Esophagus (tissue), 2 donors: ENCODE measurements around the gene SIMC1. TPM values are rescaled to one million over a fixed set of nuclear protein-coding genes. Genes with fewer than 3 reads are reported as not detected.

Experiments
- H3K27ac ChIP-seq, 2 donors: one replicate each; pipeline ENCODE4 v1.5.1; 2013; ENCODE audit warnings: low read depth in 2 of 2, mild to moderate bottlenecking in 2 of 2, inconsistent platforms in 1 of 2, low read length in 1 of 2, moderate library complexity in 1 of 2
- H3K27me3 ChIP-seq, 2 donors: one replicate each; pipeline ENCODE4 v1.6.1; 2013; ENCODE audit warnings: low read length in 2 of 2, control low read depth in 1 of 2, mild to moderate bottlenecking in 1 of 2; ENCODE audit not compliant: insufficient read depth in 2 of 2, control insufficient read depth in 1 of 2
- H3K36me3 ChIP-seq, 2 donors: one replicate each; pipeline ENCODE4 v1.6.1; 2013; ENCODE audit warnings: low read length in 1 of 2; ENCODE audit not compliant: control insufficient read depth in 2 of 2, insufficient read depth in 2 of 2
- H3K4me1 ChIP-seq, 2 donors: one replicate each; pipeline ENCODE4 v1.6.1; 2013; ENCODE audit warnings: low read length in 1 of 2; ENCODE audit not compliant: control insufficient read depth in 2 of 2, insufficient read depth in 2 of 2
- H3K4me3 ChIP-seq, 2 donors: one replicate each; pipeline ENCODE4 v1.5.1; 2013; ENCODE audit warnings: low read length in 2 of 2, mild to moderate bottlenecking in 2 of 2, low read depth in 1 of 2, moderate library complexity in 1 of 2
- H3K9me3 ChIP-seq, 2 donors: one replicate each; pipeline ENCODE4 v1.6.1; 2013; ENCODE audit warnings: mild to moderate bottlenecking in 2 of 2, low read depth in 1 of 2, low read length in 1 of 2, moderate library complexity in 1 of 2; ENCODE audit not compliant: control insufficient read depth in 2 of 2, insufficient read depth in 1 of 2
- WGBS, 2 donors: extraction: QIAGEN DNeasy Blood & Tissue Kit; methylation state at CpG; one replicate each; pipeline ENCODE4 v1.1.7; 2013; 5-methylcytosine and 5-hydroxymethylcytosine counted together
- polyA plus RNA-seq, 2 donors: library from polyadenylated mRNA; stranded (reverse); fragments of 200-250 nt; gene quantifications; one replicate each; pipeline ENCODE4 v1.2.3, GENCODE V29; 2013
- donor health status: healthy with polysubstance abuse.
- donor health status: Bipolar disorder and iron deficiency.

SIMC1 gene
- polyA plus RNA-seq, 2 donors = 2.9 to 3.3 TPM

GRCh38 chr5:176394096-176394495, 155.9 kb downstream of the SIMC1 start:
- Histone ChIP-seq H3K27ac (no peak overlapping the region), H3K36me3 (peaks cover 7 to 48% of the 10 kb centered on the region in 2 donors), H3K9me3 (no peaks in the 10 kb centered on the region), H3K4me3 (no peak overlapping the region), H3K4me1 (no peaks in the 10 kb centered on the region), H3K27me3 (no peaks in the 10 kb centered on the region)
- 92% methylated on average over 9 of the region's 9 CpGs for WGBS, 2 donors

GRCh38 chr5:176394881-176395675, 156.9 kb downstream of the SIMC1 start:
- H3K27ac ChIP-seq = peak overlapping the region in 1 of 2 donors; percentile 47
- no peaks in the 10 kb centered on the region for H3K4me1 ChIP-seq
- peaks cover 7 to 48% of the 10 kb centered on the region in 2 donors for H3K36me3 ChIP-seq
- H3K4me3 ChIP-seq = no peak overlapping the region
- no peaks in the 10 kb centered on the region for H3K9me3 ChIP-seq
- no peaks in the 10 kb centered on the region for H3K27me3 ChIP-seq
- WGBS, 2 donors = 76% methylated on average over 11 of the region's 11 CpGs

Other genes with a start within 250 kb of the SIMC1 start
- gene KIAA1191, start 123.3 kb downstream of the SIMC1 start, polyA plus RNA-seq = 10 to 100 TPM; 41.8 to 44.4 TPM
- 1 to 10 TPM; 2.4 to 3.8 TPM for gene ARL10, start 127.1 kb downstream of the SIMC1 start, polyA plus RNA-seq
- 10 to 100 TPM; 50.6 to 70.3 TPM for gene NOP16, start 150.2 kb downstream of the SIMC1 start, polyA plus RNA-seq
- 100 to 1,000 TPM; 151 to 163 TPM for gene HIGD2A, start 150.3 kb downstream of the SIMC1 start, polyA plus RNA-seq
- 100 to 1,000 TPM; 517 to 730 TPM for gene CLTB, start 178.1 kb downstream of the SIMC1 start, polyA plus RNA-seq
- 10 to 100 TPM in 1 of 2 donors, 1 to 10 TPM in 1; 9.7 to 12.6 TPM for gene FAF2, start 210.0 kb downstream of the SIMC1 start, polyA plus RNA-seq